GM10266 (cell line): ENCODE measurements around the gene ATP2A3.

Experiments
- DNase-seq: peaks from one replicate; pipeline ENCODE4 v3.0.0; 2012; ENCODE audit errors: extremely low spot score
- CTCF ChIP-seq: IDR thresholded peaks from 2 replicates; pipeline ENCODE4 v1.5.1; 2012; ENCODE audit warnings: mild to moderate bottlenecking, low read depth; ENCODE audit not compliant: control insufficient read depth, insufficient read depth; ENCODE audit errors: missing control alignments

The ATP2A3 gene

DNA sequence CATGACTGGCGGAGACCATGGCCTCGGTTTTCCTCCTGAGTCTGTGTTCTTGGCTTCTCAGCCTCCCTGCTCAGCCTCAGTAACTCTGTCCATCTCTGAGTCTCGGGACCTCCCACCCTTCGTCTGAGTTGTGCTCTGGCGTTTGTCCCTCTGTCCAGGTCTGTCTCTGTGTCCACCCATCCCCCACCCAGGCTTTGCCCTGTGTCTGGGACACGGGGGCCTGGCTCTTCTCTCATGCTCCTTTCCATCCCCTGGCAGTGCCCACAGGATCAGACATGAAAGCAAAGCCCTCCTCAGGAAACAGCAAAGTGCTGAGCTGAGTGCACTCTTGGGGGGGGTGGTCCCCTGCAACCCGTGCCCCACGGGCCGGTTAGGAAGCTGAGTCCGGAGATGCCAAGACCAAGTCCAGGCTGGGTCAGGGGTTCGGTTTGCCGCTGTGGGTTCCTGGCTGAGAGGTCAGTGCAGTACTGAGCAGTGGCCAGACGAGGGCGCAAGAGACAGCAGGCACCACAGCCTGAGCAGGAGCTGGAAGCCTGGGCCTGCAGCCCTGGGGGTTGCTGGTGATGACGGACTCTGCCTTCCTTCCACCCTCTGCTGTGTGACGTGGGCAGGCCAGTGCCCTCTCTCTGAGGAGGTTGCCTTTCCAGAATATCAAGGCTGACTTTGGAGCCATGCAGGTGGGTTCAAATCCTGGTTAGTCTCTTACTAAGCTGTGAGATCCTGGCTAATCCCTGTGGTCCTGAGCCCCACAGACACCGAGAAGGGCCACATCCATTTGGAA, 50.5 kb downstream of the ATP2A3 start:
- TF ChIP-seq CTCF: peak; percentile 99
- DNase-seq: peak; percentile 88

DNA sequence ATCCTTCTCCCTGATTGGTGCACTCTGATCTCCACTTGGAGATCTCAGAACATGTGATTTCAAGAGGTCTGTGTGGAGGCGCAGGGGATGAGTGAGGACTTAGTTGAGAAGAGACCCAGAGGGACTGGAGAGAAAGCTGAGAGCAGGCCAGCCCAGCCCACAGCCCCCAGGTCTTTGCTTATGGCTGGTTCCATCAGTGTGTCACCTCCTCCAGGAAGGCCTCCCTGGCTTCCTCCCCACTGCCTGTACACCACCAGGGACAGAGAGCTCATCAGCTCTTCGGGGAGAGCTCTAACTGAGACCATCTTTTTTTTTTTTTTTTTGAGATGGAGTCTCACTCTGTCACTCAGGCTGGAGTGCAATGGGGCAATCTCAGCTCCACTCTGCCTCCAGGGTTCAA, 51.4 kb downstream of the ATP2A3 start:
- DNase-seq: no peak

DNA sequence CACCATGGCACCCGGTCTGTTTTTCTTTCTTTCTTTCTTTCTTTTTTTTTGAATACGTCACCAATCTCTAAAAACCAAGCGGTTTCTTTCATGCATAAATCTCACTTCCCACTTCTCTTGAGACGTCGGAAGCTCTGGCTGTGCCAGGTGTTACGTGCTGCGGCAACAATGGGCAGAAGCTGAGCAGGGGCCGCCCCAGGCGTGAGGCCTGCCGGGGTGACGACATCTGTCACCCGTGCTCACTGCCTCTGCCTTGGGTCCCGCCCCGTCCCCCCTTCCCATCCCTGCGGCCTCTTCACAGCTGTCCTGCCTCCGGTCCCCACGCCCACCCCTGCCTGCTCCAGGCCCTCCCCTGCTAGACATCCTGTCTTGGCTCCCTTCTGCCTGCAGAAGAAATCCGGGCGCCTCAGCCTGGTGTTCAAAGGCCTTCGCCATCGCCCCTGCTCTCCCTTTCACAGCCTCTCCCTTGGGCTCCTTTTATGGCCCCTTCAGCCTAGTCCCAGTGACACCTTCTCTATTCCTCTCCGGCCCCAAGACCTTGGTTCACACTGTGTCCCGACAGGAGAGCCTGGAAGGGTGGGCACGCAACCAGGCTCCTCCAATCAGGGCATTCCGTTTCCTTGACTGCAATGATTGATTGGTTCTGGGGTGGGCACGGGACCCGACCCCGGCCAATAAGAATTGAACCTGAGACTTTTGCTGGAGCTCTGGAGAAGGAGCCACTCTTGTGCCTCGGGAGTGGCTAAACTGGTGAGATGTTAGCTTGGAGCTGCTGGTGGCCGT, 52.8 kb downstream of the ATP2A3 start:
- DNase-seq: peak; percentile 90
- no peak for TF ChIP-seq CTCF

More for the DNA sequence above, 51.4 kb downstream of the ATP2A3 start:
- TF ChIP-seq CTCF: no peak

GRCh38 chr17:3910420-3911270, 53.6 kb downstream of the ATP2A3 start:
- TF ChIP-seq CTCF: no peak
- no peak for DNase-seq

GRCh38 chr17:3909257-3909656, 55.0 kb downstream of the ATP2A3 start:
- DNase-seq: no peak
- TF ChIP-seq CTCF: no peak

GRCh38 chr17:3907483-3908216, 56.6 kb downstream of the ATP2A3 start:
- peak; percentile 60 for TF ChIP-seq CTCF
- DNase-seq: no peak
